Liver (tissue), 9 donors: ENCODE results near the gene SLC11A2. TPM values are rescaled to one million over a fixed set of nuclear protein-coding genes. Genes with fewer than 3 reads are reported as not detected.
A peak's percentile ranks its signal among the peaks of the same experiment; 100 is the strongest.

Experiments
- DNase-seq: peaks from one replicate; pipeline ENCODE4 v3.0.0-alpha.2; 2017; ENCODE audit warnings: low spot score
- H3K27ac ChIP-seq, 2 donors: one replicate each; pipeline ENCODE4 v1.7.0; 2013; ENCODE audit warnings: inconsistent platforms in 2 of 2, low read length in 2 of 2, control low read depth in 1 of 2, low read depth in 1 of 2, mild to moderate bottlenecking in 1 of 2
- H3K27me3 ChIP-seq, 4 donors: one replicate each; pipeline versions ENCODE4 v1.6.1 to v1.7.0; 2013; ENCODE audit warnings: low read length in 3 of 4, inconsistent platforms in 1 of 4, mild to moderate bottlenecking in 1 of 4, moderate library complexity in 1 of 4; ENCODE audit not compliant: control insufficient read depth in 4 of 4, insufficient read depth in 4 of 4
- H3K36me3 ChIP-seq, 4 donors: one replicate each; pipeline versions ENCODE4 v1.6.1 to v1.7.0; 2013; ENCODE audit warnings: low read length in 3 of 4, mild to moderate bottlenecking in 3 of 4, low read depth in 1 of 4, moderate library complexity in 1 of 4; ENCODE audit not compliant: control insufficient read depth in 4 of 4, insufficient read depth in 3 of 4
- H3K4me1 ChIP-seq, 4 donors: one replicate each; pipeline versions ENCODE4 v1.6.1 to v1.7.0; 2013; ENCODE audit warnings: low read length in 3 of 4, mild to moderate bottlenecking in 3 of 4, moderate library complexity in 1 of 4; ENCODE audit not compliant: control insufficient read depth in 4 of 4, insufficient read depth in 4 of 4
- H3K4me3 ChIP-seq, 3 donors: one replicate each; pipeline versions ENCODE4 v1.6.1 to v1.7.0; 2013; ENCODE audit warnings: low read length in 3 of 3, control low read depth in 1 of 3, low read depth in 1 of 3, mild to moderate bottlenecking in 1 of 3
- H3K9ac ChIP-seq, 2 donors: one replicate each; pipeline ENCODE4 v1.7.0; 2013; ENCODE audit warnings: low read length in 2 of 2, mild to moderate bottlenecking in 2 of 2, moderate library complexity in 2 of 2, control low read depth in 1 of 2, low read depth in 1 of 2
- H3K9me3 ChIP-seq, 4 donors: one replicate each; pipeline versions ENCODE4 v1.6.1 to v1.7.0; 2013; ENCODE audit warnings: low read length in 3 of 4; ENCODE audit not compliant: control insufficient read depth in 4 of 4
- ATF3 ChIP-seq: IDR thresholded peaks from 2 replicates; pipeline ENCODE4 v1.6.1; 2016; ENCODE audit warnings: antibody characterized with exemption
- CTCF ChIP-seq: fragments of 150-350 bp; IDR thresholded peaks from 2 replicates; pipeline ENCODE4 v1.5.1; 2017; ENCODE audit warnings: improper control_type of control experiment, low read depth, low read length; ENCODE audit not compliant: missing input control
- EGR1 ChIP-seq, 2 donors: IDR thresholded peaks; 2 replicates each; pipeline ENCODE4 v1.6.1; 2016 to 2018; ENCODE audit warnings: antibody characterized with exemption in 2 of 2, low read depth in 2 of 2
- FOXA1 ChIP-seq: IDR thresholded peaks from 2 replicates; pipeline ENCODE4 v1.6.1; 2016; ENCODE audit warnings: antibody characterized with exemption
- FOXA2 ChIP-seq: IDR thresholded peaks from 2 replicates; pipeline ENCODE4 v1.6.1; 2016; ENCODE audit warnings: antibody characterized with exemption
- GABPA ChIP-seq, 2 donors: IDR thresholded peaks in 1 of 2; conservative IDR thresholded peaks in 1 of 2; 2 replicates each; pipeline ENCODE4 v1.6.1; 2016; ENCODE audit warnings: antibody characterized with exemption in 2 of 2, mild to moderate bottlenecking in 1 of 2, moderate library complexity in 1 of 2
- HNF4A ChIP-seq, 2 donors: conservative IDR thresholded peaks; 2 replicates each; pipeline ENCODE4 v1.6.1; 2016; ENCODE audit warnings: antibody characterized with exemption in 2 of 2, mild to moderate bottlenecking in 2 of 2
- HNF4G ChIP-seq: IDR thresholded peaks from 2 replicates; pipeline ENCODE4 v1.6.1; 2016; ENCODE audit warnings: antibody characterized with exemption
- JUND ChIP-seq, 2 donors: IDR thresholded peaks; 2 replicates each; pipeline ENCODE4 v1.6.1; 2016; ENCODE audit warnings: antibody characterized with exemption in 2 of 2
- MAX ChIP-seq: IDR thresholded peaks from 2 replicates; pipeline ENCODE4 v1.6.1; 2016; ENCODE audit warnings: antibody characterized with exemption
- NR2F2 ChIP-seq: IDR thresholded peaks from 2 replicates; pipeline ENCODE4 v1.6.1; 2016; ENCODE audit warnings: antibody characterized with exemption
- RAD21 ChIP-seq, 2 donors: IDR thresholded peaks; 2 replicates each; pipeline ENCODE4 v1.6.1; 2016; ENCODE audit warnings: antibody characterized with exemption in 2 of 2, mild to moderate bottlenecking in 2 of 2
- REST ChIP-seq: IDR thresholded peaks from 2 replicates; pipeline ENCODE4 v1.6.1; 2016; ENCODE audit warnings: antibody characterized with exemption, mild to moderate bottlenecking
- RXRA ChIP-seq, 2 donors: IDR thresholded peaks; 2 replicates each; pipeline ENCODE4 v1.6.1; 2017 to 2018; ENCODE audit warnings: antibody characterized with exemption in 2 of 2, mild to moderate bottlenecking in 1 of 2
- SP1 ChIP-seq: IDR thresholded peaks from 2 replicates; pipeline ENCODE4 v1.6.1; 2018; ENCODE audit warnings: antibody characterized with exemption, mild to moderate bottlenecking
- TAF1 ChIP-seq: conservative IDR thresholded peaks from 2 replicates; pipeline ENCODE4 v1.6.1; 2016; ENCODE audit warnings: antibody characterized with exemption, mild to moderate bottlenecking
- YY1 ChIP-seq: IDR thresholded peaks from 2 replicates; pipeline ENCODE4 v1.6.1; 2016; ENCODE audit warnings: antibody characterized with exemption, mild to moderate bottlenecking
- ZBTB33 ChIP-seq: IDR thresholded peaks from 2 replicates; pipeline ENCODE4 v1.6.1; 2016; ENCODE audit warnings: antibody characterized with exemption
- WGBS: extraction: QIAGEN DNeasy Blood & Tissue Kit; methylation state at CpG from one replicate; pipeline ENCODE4 v1.1.7; 2013; 5-methylcytosine and 5-hydroxymethylcytosine counted together
- polyA plus RNA-seq, 2 donors: library from polyadenylated mRNA; stranded (reverse) in 1 of 2; unstranded in 1 of 2; fragments of 200-250 nt in 1 of 2; fragments of >200 nt in 1 of 2; fragmentation: Nextera tagmentation in 1 of 2; extraction: Ambion mirVana in 1 of 2; gene quantifications; one replicate each; pipeline versions ENCODE4 v1.2.1 to v1.2.3, GENCODE V29; 2013 to 2015
- total RNA-seq, 2 donors: library from RNA; depleted of rRNA; stranded (reverse); fragments of >200 nt; gene quantifications; one replicate each; pipeline ENCODE4 v1.2.3, GENCODE V29; 2014
- donor health status: healthy.
- donor health status: healthy.
- donor health status: healthy.
- donor health status: healthy.
- donor health status: healthy.

SLC11A2 gene
- total and polyA plus RNA-seq, 4 donors, result 15.2 to 108 (median 52.2) TPM

DNA sequence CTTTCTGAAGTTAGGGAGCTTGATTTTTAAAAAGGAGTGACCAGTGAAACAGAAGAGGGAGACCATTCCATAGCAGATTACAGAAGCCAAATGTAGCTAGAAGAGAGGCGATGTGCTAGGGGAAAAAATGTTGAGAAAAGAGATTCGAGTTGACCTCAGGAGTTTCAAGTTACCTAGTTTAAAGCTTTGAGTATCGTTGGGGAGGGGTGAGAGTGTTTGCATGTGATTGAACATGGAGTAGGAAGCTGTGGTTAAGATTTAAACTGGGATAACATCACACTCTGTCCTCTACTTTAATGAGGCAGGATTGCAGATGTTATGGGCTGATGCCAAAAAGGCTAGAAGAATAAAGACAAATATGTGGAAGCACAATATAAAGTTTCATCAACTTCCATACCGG is 25.6 kb upstream of the SLC11A2 start:
- DNase-seq, result no peak
- H3K9ac ChIP-seq, result no peak overlapping the region
- no peaks in the 10 kb centered on the region for H3K27me3 ChIP-seq
- TF ChIP-seq YY1 (no peak), RXRA (IDR thresholded peaks at IDR 0.05) (no peak)
- no peak overlapping the region for H3K4me3 ChIP-seq
- H3K4me1 ChIP-seq, result peaks cover 0 to 23% (median 17%) of the 10 kb centered on the region in 4 donors
- no peaks in the 10 kb centered on the region for H3K9me3 ChIP-seq
- peaks cover 14 to 43% (median 29%) of the 10 kb centered on the region in 4 donors for H3K36me3 ChIP-seq
- 55% methylated on average over 4 of the region's 4 CpGs for WGBS
- H3K27ac ChIP-seq, result no peak overlapping the region

GRCh38 chr12:51049525-51049924 is 23.3 kb upstream of the SLC11A2 start:
- H3K27ac ChIP-seq, result peak overlapping the region in 1 of 2 donors; percentile 98

More at GRCh38 chr12:51049525-51049924, 23.3 kb upstream of the SLC11A2 start:
- Histone ChIP-seq H3K9ac (peak overlapping the region in 1 of 2 donors; percentile 91), H3K9me3 (no peaks in the 10 kb centered on the region), H3K4me1 (peaks cover 0 to 23% (median 17%) of the 10 kb centered on the region in 4 donors), H3K4me3 (peak overlapping the region in 2 of 3 donors; percentile 71 to 81), H3K27me3 (no peaks in the 10 kb centered on the region), H3K36me3 (peaks cover 6 to 22% (median 18%) of the 10 kb centered on the region in 4 donors)
- 61% methylated on average over 3 of the region's 3 CpGs for WGBS
- TF ChIP-seq SP1 (no peak), YY1 (no peak), RXRA (IDR thresholded peaks at IDR 0.05) (no peak), JUND (IDR thresholded peaks at IDR 0.05) (no peak), MAX (no peak), REST (no peak), HNF4G (no peak), FOXA2 (no peak), ATF3 (no peak), ZBTB33 (no peak), TAF1 (no peak), HNF4A (conservative IDR thresholded peaks at IDR 0.05) (no peak), GABPA (IDR thresholded peaks at IDR 0.05 in 1 of 2, conservative IDR thresholded peaks at IDR 0.05 in 1 of 2) (no peak), CTCF (no peak), RAD21 (IDR thresholded peaks at IDR 0.05) (no peak), FOXA1 (no peak), EGR1 (IDR thresholded peaks at IDR 0.05; ENCODE audit: low read depth in 2 of 2) (no peak), NR2F2 (no peak)
- no peak for DNase-seq
